Measurements from ENCODE around the gene RNF26.

DNA sequence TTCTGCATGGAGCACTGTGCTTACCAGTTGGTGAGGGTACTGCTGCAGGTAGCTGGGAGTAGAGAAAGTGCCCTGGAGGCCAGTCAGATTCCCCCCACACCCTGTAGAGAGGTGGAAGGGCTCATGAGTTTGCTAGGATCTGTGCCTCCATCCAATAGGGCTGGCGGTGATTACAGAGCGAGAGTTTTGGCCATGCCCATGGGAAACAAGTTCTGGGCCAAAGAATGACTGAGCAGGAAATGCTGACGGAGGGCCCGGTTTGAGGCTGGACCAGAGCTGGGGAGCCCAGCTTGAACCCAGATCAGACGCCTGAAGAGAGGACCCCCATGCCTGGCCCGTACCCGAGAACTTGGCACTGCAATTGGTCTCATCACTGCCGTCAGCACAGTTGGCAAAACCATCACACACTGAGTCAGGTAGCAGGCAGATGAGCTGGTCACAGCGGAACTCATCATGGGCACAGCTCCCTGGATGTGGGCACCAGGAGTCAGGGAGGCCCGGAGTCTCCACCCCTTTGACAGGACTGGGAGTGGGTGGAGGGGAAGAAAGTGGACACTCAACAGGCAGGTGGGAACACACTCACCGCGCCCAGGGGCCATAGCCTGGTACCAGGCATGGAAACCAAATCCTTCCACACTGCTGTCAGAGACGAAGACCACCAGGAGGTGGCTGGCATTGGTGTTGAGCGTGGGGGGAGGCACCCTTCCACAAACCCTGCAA lies 10.1 kb downstream of the RNF26 start:
- TF ChIP-seq, protein P1, sequence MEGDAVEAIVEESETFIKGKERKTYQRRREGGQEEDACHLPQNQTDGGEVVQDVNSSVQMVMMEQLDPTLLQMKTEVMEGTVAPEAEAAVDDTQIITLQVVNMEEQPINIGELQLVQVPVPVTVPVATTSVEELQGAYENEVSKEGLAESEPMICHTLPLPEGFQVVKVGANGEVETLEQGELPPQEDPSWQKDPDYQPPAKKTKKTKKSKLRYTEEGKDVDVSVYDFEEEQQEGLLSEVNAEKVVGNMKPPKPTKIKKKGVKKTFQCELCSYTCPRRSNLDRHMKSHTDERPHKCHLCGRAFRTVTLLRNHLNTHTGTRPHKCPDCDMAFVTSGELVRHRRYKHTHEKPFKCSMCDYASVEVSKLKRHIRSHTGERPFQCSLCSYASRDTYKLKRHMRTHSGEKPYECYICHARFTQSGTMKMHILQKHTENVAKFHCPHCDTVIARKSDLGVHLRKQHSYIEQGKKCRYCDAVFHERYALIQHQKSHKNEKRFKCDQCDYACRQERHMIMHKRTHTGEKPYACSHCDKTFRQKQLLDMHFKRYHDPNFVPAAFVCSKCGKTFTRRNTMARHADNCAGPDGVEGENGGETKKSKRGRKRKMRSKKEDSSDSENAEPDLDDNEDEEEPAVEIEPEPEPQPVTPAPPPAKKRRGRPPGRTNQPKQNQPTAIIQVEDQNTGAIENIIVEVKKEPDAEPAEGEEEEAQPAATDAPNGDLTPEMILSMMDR (tag by site-specific recombination; IDR thresholded peaks at IDR 0.05): no peak
- TF ChIP-seq, protein P2, sequence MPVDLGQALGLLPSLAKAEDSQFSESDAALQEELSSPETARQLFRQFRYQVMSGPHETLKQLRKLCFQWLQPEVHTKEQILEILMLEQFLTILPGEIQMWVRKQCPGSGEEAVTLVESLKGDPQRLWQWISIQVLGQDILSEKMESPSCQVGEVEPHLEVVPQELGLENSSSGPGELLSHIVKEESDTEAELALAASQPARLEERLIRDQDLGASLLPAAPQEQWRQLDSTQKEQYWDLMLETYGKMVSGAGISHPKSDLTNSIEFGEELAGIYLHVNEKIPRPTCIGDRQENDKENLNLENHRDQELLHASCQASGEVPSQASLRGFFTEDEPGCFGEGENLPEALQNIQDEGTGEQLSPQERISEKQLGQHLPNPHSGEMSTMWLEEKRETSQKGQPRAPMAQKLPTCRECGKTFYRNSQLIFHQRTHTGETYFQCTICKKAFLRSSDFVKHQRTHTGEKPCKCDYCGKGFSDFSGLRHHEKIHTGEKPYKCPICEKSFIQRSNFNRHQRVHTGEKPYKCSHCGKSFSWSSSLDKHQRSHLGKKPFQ (tag by site-specific recombination; IDR thresholded peaks at IDR 0.05): no peak
- TF ChIP-seq ZNF335 (tag by site-specific recombination; conservative IDR thresholded peaks at IDR 0.05): no peak
- no peak for TF ChIP-seq ZNF677 (tag by site-specific recombination; IDR thresholded peaks at IDR 0.05)
- TF ChIP-seq ZNF558 (tag by site-specific recombination; IDR thresholded peaks at IDR 0.05): no peak
- no peak for TF ChIP-seq ZNF274 (IDR thresholded peaks at IDR 0.05; ENCODE audit: low read length)
- no peak for TF ChIP-seq ZNF274 (tag by site-specific recombination; IDR thresholded peaks at IDR 0.05; ENCODE audit: borderline replicate concordance)
- no peak for TF ChIP-seq TRIM28 (IDR thresholded peaks at IDR 0.05; ENCODE audit: borderline replicate concordance, low read length)
- TF ChIP-seq SP2 (tag by site-specific recombination; IDR thresholded peaks at IDR 0.05): no peak
- no peak for TF ChIP-seq ZNF621 (tag by site-specific recombination; IDR thresholded peaks at IDR 0.05)
- TF ChIP-seq YY1 (tag by site-specific recombination; IDR thresholded peaks at IDR 0.05): no peak

Data from HEK293 (cell line).